Type B pancreatic cell (in vitro differentiated cells): ENCODE data around the gene NACC2. TPM values are rescaled to one million over a fixed set of nuclear protein-coding genes. Genes with fewer than 3 reads are reported as not detected.

Experiments
- DNase-seq: peaks from one replicate; pipeline ENCODE4 v3.0.0; 2021; ENCODE audit warnings: mixed read lengths; ENCODE audit not compliant: unreplicated experiment; ENCODE audit errors: extremely low spot score
- H3K27ac Mint-ChIP-seq: 2 replicates; pipeline ENCODE4 v1.8.0; 2021; ENCODE audit warnings: mild to moderate bottlenecking, mixed read lengths
- H3K27me3 Mint-ChIP-seq: 2 replicates; pipeline ENCODE4 v1.8.0; 2021; ENCODE audit warnings: mixed read lengths
- H3K36me3 Mint-ChIP-seq: 2 replicates; pipeline ENCODE4 v1.8.0; 2021; ENCODE audit warnings: mixed read lengths
- H3K4me1 Mint-ChIP-seq: one replicate; pipeline ENCODE4 v1.8.0; 2021; ENCODE audit warnings: mixed read lengths; ENCODE audit not compliant: unreplicated experiment
- H3K4me3 Mint-ChIP-seq: 2 replicates; pipeline ENCODE4 v1.8.0; 2021; ENCODE audit warnings: mild to moderate bottlenecking, mixed read lengths
- H3K9me3 Mint-ChIP-seq: 2 replicates; pipeline ENCODE4 v1.8.0; 2021; ENCODE audit warnings: mixed read lengths
- total RNA-seq: library from RNA; stranded (reverse); gene quantifications from 2 replicates; pipeline ENCODE4 v1.2.1, GENCODE V29; 2021; ENCODE audit warnings: low replicate concordance
- TF ChIP-seq, protein P1 (sequence below): fragments of 200-600 bp; sonication (generic); conservative IDR thresholded peaks from 2 replicates; pipeline ENCODE4 v1.5.0; 2021; ENCODE audit warnings: antibody characterized with exemption, mild to moderate bottlenecking

NACC2 gene
- total RNA-seq, 1 donor from 2014 or later, result 9.3 TPM

DNA sequence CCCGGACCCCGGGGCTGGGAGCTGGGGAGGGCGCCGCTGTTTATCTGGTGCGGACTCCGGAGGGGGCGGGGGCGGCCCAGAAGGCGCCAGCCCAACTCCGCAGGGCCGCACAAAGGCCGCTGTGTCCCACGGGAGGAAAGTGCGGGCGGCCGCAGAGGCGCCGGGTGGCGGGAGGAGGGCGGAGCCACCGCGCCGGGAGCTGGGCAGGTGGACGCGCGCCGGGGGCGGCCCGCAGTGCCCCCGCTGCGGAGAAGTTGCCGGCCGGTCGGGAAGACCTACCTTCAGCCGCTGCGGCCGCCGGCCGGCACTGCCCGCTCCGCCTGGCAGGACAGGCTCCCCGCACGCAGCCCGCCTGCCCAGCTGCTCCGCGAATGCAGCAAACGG lies 43.6 kb downstream of the NACC2 start:
- Mint-ChIP-seq H3K9me3 (no peaks in the 10 kb centered on the region), H3K27me3 (no peaks in the 10 kb centered on the region)

DNA sequence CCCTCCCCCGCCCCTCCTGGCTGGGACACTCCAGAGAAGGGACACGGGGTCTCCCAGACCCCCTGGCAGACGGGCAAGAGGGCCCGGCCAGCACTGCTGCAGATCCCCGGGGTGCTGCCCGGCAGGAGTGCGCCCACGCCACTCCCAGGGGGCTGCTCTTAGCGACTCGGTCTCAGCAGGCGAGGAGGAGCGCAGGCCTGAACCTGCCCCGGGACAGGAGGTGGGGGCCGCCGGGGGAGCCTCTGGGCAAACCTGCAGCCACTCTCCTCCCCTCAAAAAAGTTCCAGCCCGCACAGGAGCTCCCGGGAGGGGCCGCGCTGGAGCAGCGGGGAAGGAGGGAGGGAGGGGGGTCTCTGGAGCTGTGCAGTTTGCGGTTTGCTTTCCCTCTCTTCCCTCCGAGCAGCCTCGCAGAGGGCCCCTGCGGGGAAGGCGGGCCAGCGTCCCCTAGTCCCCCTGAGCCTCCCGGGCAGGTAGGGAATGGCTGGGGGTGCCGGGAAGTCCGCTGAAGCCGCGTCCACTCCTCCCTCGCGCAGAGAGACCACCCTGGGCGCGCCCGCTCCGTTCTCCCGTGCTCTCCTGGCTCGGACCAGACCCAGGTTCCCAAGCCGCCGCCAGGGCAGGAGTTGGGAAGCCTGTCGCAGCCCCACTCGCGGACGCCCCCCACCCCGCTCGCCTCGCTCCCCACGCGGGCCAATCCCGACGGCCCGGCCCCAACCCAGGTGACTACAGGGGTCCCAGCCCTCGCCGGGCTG lies 44.2 kb downstream of the NACC2 start:
- TF ChIP-seq, protein P1, sequence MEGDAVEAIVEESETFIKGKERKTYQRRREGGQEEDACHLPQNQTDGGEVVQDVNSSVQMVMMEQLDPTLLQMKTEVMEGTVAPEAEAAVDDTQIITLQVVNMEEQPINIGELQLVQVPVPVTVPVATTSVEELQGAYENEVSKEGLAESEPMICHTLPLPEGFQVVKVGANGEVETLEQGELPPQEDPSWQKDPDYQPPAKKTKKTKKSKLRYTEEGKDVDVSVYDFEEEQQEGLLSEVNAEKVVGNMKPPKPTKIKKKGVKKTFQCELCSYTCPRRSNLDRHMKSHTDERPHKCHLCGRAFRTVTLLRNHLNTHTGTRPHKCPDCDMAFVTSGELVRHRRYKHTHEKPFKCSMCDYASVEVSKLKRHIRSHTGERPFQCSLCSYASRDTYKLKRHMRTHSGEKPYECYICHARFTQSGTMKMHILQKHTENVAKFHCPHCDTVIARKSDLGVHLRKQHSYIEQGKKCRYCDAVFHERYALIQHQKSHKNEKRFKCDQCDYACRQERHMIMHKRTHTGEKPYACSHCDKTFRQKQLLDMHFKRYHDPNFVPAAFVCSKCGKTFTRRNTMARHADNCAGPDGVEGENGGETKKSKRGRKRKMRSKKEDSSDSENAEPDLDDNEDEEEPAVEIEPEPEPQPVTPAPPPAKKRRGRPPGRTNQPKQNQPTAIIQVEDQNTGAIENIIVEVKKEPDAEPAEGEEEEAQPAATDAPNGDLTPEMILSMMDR, result peak; percentile 54
- peak overlapping the region; percentile 61 for H3K4me3 Mint-ChIP-seq
- no peaks in the 10 kb centered on the region for H3K9me3 Mint-ChIP-seq
- no peak overlapping the region for H3K27ac Mint-ChIP-seq
- no peaks in the 10 kb centered on the region for H3K36me3 Mint-ChIP-seq
- peak; percentile 73 for DNase-seq
- H3K27me3 Mint-ChIP-seq, result no peaks in the 10 kb centered on the region
- H3K4me1 Mint-ChIP-seq, result peaks cover 13% of the 10 kb centered on the region

More for the DNA sequence above, 43.6 kb downstream of the NACC2 start:
- H3K4me1 Mint-ChIP-seq, result peaks cover 13% of the 10 kb centered on the region
- TF ChIP-seq, protein P1, result peak; percentile 20
- no peak overlapping the region for H3K4me3 Mint-ChIP-seq
- H3K27ac Mint-ChIP-seq, result no peak overlapping the region
- H3K36me3 Mint-ChIP-seq, result no peaks in the 10 kb centered on the region
- DNase-seq, result peak; percentile 70

DNA sequence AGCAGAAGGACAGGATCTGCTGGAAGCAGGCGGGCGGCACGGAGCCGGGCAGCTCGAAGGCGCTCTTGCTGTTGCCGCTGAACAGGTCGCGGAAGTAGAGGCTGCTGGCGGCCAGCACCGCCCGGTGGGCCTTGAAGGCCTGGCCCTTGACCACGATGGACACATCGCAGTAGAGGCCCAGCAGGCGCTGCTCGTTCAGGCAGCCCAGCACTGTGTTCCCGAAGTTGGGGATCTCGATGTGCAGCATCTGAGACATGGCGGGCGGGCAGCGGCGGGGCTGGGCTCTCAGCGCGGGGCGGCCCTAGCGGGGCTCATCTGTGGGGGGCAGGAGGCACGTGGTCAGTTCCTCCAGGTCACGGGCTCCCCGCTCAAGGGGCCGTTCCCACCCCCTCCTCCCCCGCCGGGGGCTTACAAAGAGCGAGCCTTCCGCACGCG lies 44.8 kb downstream of the NACC2 start:
- no peaks in the 10 kb centered on the region for H3K27me3 Mint-ChIP-seq
- H3K9me3 Mint-ChIP-seq, result no peaks in the 10 kb centered on the region
- peaks cover 9% of the 10 kb centered on the region for H3K4me1 Mint-ChIP-seq
- H3K36me3 Mint-ChIP-seq, result no peaks in the 10 kb centered on the region
- TF ChIP-seq, protein P1, result no peak
- no peak overlapping the region for H3K27ac Mint-ChIP-seq
- peak overlapping the region; percentile 39 for H3K4me3 Mint-ChIP-seq
- peak; percentile 69 for DNase-seq

DNA sequence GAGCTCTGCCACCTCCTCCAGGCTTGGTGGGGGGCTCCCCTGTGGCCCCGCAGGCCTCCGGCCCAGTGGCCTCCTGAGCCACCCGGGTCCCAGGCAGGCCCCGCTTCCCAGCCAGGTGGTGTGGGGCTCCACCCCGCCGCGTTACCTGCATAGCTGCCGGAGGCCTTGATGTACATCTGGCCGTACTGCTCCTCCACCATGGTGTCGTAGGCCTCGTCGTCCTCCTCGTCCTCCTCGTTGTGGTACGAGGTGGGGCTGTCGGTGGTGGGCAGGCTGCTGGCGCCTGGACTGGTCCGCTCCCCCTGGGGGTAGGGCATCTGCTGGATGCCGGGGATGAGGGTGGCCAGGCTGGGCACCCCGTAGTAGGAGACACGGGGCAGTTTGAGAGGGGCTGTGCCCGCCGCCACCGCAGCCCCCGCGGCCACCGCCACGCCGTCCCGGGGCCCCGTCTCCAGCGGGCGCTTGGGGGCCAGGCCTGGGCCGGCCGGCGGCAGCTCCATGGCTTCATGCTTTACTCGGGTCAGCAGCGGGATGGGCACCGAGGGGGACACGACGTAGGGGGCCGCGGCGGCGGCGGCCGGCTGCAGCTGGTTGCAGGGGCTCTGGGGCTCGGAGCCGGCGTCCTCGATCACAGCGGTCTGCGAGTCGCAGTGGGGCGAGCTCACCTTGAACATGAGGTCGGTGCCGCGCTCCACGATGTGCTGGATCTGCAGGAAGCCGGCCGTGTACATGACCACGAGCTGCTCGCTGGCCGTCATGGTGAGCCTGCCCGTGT lies 45.4 kb downstream of the NACC2 start:
- Mint-ChIP-seq H3K27ac (no peak overlapping the region), H3K36me3 (no peaks in the 10 kb centered on the region), H3K4me1 (peaks cover 6% of the 10 kb centered on the region), H3K9me3 (no peaks in the 10 kb centered on the region), H3K27me3 (no peaks in the 10 kb centered on the region), H3K4me3 (peak overlapping the region; percentile 39)
- TF ChIP-seq, protein P1, result no peak
- DNase-seq, result peak; percentile 67

DNA sequence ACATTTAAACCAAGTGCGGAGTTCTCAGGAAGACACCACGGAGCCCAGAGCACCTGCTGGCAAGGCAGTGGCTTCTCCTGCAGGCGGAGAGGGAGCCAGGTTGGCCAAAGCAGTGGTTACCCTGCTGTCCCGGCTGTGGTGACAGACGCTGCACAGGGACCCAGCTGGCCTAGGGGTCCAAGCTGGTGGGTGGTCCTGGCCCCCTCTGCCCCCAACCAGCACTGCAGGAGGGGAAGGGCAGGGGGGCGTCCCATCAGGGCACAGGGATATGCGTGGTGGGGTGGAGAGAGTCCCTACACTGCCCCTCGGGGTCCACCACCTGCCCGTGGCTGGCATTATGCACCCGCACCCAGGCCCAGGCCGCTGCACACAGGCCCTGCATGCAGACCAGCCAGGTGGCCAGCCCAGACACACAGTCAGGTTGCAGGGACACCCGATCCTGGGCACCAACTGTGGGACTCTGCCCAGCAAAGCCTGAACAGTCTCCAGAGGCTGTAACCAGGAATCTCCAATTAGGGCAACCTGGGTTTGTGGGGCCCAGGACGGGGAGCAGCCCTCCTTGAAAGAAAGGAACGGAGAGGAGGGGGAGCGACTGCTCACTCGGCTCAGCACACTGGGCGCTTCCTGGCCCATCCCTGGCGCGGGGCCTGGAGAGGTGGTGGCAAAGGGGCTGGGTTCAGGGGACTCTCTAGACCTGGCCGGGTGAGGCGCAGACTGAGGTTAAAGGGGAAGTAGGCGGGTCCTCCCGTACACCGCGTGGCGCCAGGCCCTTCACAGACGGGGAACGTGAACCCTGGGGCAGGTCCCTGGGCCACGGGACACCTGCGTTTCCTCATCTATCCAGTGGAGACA lies 46.3 kb downstream of the NACC2 start:
- Mint-ChIP-seq H3K27ac (no peak overlapping the region), H3K9me3 (no peaks in the 10 kb centered on the region), H3K36me3 (no peaks in the 10 kb centered on the region), H3K4me1 (peaks cover 4% of the 10 kb centered on the region), H3K27me3 (no peaks in the 10 kb centered on the region), H3K4me3 (peak overlapping the region; percentile 39)
- peak; percentile 69 for DNase-seq
- TF ChIP-seq, protein P1, result no peak
